Measurements from ENCODE around the gene TBC1D8B. TPM values are rescaled to one million over a fixed set of nuclear protein-coding genes. Genes with fewer than 3 reads are reported as not detected.

TBC1D8B gene
- total and polyA plus RNA-seq, 9 of the 15 experiments (the other 6 are each of a cell fraction or from before 2014, with no cell fraction given), result 0.04 to 0.36 (median 0.10) TPM; not detected in 1

DNA sequence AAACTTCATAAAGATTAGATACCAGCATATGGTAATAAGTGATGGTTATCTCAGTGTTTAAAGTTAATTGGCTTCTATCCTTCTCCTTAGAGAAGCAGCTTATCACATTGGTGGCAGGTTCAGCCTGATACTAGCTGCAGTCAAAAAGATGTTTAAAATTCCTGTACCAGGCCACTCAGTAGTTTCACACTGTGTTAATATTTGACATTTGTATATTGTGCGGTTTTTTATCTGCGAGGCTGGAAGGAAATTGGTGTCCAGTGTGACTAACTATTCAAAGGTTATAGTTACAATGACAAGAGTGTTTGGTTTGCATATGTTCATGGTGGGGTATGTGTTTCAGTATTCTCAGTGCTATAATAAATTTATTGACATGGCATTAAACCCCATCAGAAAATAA lies 27.5 kb upstream of the TBC1D8B start (continued):
- TF ChIP-seq, protein P1, sequence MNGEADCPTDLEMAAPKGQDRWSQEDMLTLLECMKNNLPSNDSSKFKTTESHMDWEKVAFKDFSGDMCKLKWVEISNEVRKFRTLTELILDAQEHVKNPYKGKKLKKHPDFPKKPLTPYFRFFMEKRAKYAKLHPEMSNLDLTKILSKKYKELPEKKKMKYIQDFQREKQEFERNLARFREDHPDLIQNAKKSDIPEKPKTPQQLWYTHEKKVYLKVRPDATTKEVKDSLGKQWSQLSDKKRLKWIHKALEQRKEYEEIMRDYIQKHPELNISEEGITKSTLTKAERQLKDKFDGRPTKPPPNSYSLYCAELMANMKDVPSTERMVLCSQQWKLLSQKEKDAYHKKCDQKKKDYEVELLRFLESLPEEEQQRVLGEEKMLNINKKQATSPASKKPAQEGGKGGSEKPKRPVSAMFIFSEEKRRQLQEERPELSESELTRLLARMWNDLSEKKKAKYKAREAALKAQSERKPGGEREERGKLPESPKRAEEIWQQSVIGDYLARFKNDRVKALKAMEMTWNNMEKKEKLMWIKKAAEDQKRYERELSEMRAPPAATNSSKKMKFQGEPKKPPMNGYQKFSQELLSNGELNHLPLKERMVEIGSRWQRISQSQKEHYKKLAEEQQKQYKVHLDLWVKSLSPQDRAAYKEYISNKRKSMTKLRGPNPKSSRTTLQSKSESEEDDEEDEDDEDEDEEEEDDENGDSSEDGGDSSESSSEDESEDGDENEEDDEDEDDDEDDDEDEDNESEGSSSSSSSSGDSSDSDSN (IDR thresholded peaks at IDR 0.05; ENCODE audit: borderline replicate concordance in 1 of 2, low read depth in 2 of 2, low read length in 2 of 2), result no peak
- no peak for TF ChIP-seq TRIM24 (IDR thresholded peaks at IDR 0.05)
- TF ChIP-seq JUN (IDR thresholded peaks at IDR 0.05; ENCODE audit: borderline replicate concordance, low read depth, low read length), result no peak
- no peak for TF ChIP-seq JUN (CRISPR knock-in tag; IDR thresholded peaks at IDR 0.05; ENCODE audit: borderline replicate concordance)
- TF ChIP-seq KDM5B (IDR thresholded peaks at IDR 0.05; ENCODE audit: insufficient replicate concordance, low read depth, low read length), result no peak
- TF ChIP-seq ZNF57 (CRISPR knock-in tag; IDR thresholded peaks at IDR 0.05), result no peak
- TF ChIP-seq GTF2A2 (tag; IDR thresholded peaks at IDR 0.05), result no peak
- TF ChIP-seq ZNF77 (CRISPR knock-in tag; IDR thresholded peaks at IDR 0.05), result no peak
- no peak for TF ChIP-seq CEBPG (CRISPR knock-in tag; IDR thresholded peaks at IDR 0.05)
- TF ChIP-seq CEBPG (tag; conservative IDR thresholded peaks at IDR 0.05 in 1 of 2, IDR thresholded peaks at IDR 0.05 in 1 of 2), result no peak
- TF ChIP-seq DLX4 (CRISPR knock-in tag; IDR thresholded peaks at IDR 0.05), result no peak
- TF ChIP-seq ZNF280B (CRISPR knock-in tag; IDR thresholded peaks at IDR 0.05), result no peak
- TF ChIP-seq ZNF395 (CRISPR knock-in tag; IDR thresholded peaks at IDR 0.05), result no peak
- no peak for TF ChIP-seq MEF2D (tag; conservative IDR thresholded peaks at IDR 0.05; ENCODE audit: low read depth)
